Measurements from ENCODE around the gene ARHGEF17. TPM values are rescaled to one million over a fixed set of nuclear protein-coding genes. Genes with fewer than 3 reads are reported as not detected.
"Not testable (repeated sequence)": the region's sequence is repeated elsewhere in the genome, so short reads cannot be mapped to it uniquely, and the experiment has no call there.

Gene ARHGEF17
- total and polyA plus RNA-seq, 2 of the 8 experiments (the other 6 are each of a cell fraction or from before 2014, with no cell fraction given), result 11.3 to 14.6 TPM

- TF ChIP-seq JUND (IDR thresholded peaks at IDR 0.05; ENCODE audit: low read length) (no peak), CTBP2 (IDR thresholded peaks at IDR 0.05; ENCODE audit: borderline replicate concordance, insufficient read depth, insufficient read length, low read length) (no peak), SIX5 (IDR thresholded peaks at IDR 0.05; ENCODE audit: low read depth, low read length) (no peak), CTCF (IDR thresholded peaks at IDR 0.05; ENCODE audit: control extremely low read depth in 1 of 3, insufficient read depth in 1 of 3, low read depth in 1 of 3, low read length in 3 of 3) (no peak), CEBPB (IDR thresholded peaks at IDR 0.05; ENCODE audit: low read depth, low read length) (no peak), RBBP5 (IDR thresholded peaks at IDR 0.05; ENCODE audit: borderline replicate concordance, low read depth, low read length) (no peak), NANOG (IDR thresholded peaks at IDR 0.05; ENCODE audit: insufficient read depth, low read depth, low read length, poor library complexity, severe bottlenecking) (no peak), SIN3A (conservative IDR thresholded peaks at IDR 0.05 in 1 of 2, IDR thresholded peaks at IDR 0.05 in 1 of 2; ENCODE audit: low read depth in 1 of 2, low read length in 2 of 2) (no peak)
Measured at GRCh38 chr11:73273222-73273895, 34.7 kb upstream of the ARHGEF17 start (continued).

- H4K5ac ChIP-seq (ENCODE audit: insufficient read length, low read depth, low read length); H3K4ac ChIP-seq (replicated peaks; ENCODE audit: insufficient read length, low read depth, low read length); H3K4me3 ChIP-seq (ENCODE audit: extremely low read depth in 1 of 4, insufficient read depth in 2 of 4, low read depth in 3 of 4, low read length in 4 of 4); H3K56ac ChIP-seq (replicated peaks; ENCODE audit: insufficient read length, low read depth, low read length); H3K18ac ChIP-seq (ENCODE audit: extremely low read depth, low read length); H2BK120ac ChIP-seq (replicated peaks; ENCODE audit: low read depth, low read length); H4K8ac ChIP-seq (ENCODE audit: extremely low read depth, insufficient read depth, low read length); DNase-seq (ENCODE audit: low read depth in 1 of 2, low spot score in 2 of 2); H3K23me2 ChIP-seq (ENCODE audit: low read depth, low read length); H3K27me3 ChIP-seq (replicated peaks in 1 of 4; ENCODE audit: control insufficient read depth in 3 of 4, extremely low read depth in 1 of 4, insufficient read depth in 3 of 4, low read length in 3 of 4); FAIRE-seq; H3K9me3 ChIP-seq (ENCODE audit: insufficient read depth in 2 of 2, low read depth in 1 of 2, low read length in 1 of 2); H2BK20ac ChIP-seq (ENCODE audit: low read length); H2AFZ ChIP-seq (ENCODE audit: low read length); H3K23ac ChIP-seq (ENCODE audit: insufficient read length); H2AK5ac ChIP-seq (ENCODE audit: low read depth, low read length); H3K79me1 ChIP-seq (ENCODE audit: low read depth, low read length); H2BK5ac ChIP-seq (ENCODE audit: low read depth, low read length); H3K14ac ChIP-seq (ENCODE audit: insufficient read length); H3K79me2 ChIP-seq (ENCODE audit: control insufficient read depth in 1 of 2, insufficient read depth in 2 of 2, low read length in 2 of 2); H3K4me2 ChIP-seq (ENCODE audit: insufficient read depth in 1 of 2, low read depth in 2 of 2, low read length in 2 of 2); H2BK15ac ChIP-seq (ENCODE audit: low read length); H4K20me1 ChIP-seq (replicated peaks in 1 of 2; ENCODE audit: control insufficient read depth in 1 of 2, insufficient read depth in 2 of 2, low read length in 2 of 2); H3K9ac ChIP-seq (replicated peaks in 1 of 4; ENCODE audit: extremely low read depth in 1 of 4, low read depth in 3 of 4, low read length in 3 of 4); POLR2A ChIA-PET (ENCODE audit: partially characterized antibody); H2BK12ac ChIP-seq (ENCODE audit: low read depth, low read length); H4K91ac ChIP-seq (replicated peaks; ENCODE audit: insufficient read length, low read length); H3K27ac ChIP-seq (ENCODE audit: low read depth, low read length); H3K36me3 ChIP-seq (ENCODE audit: control insufficient read depth in 2 of 4, insufficient read depth in 4 of 4, low read length in 3 of 4): not testable (repeated sequence)
- 89% methylated on average over 3 of the region's 4 CpGs; no CpG with 5 or more reads in 1 of the 2 experiments for WGBS, 2 experiments (ENCODE audit: extremely low coverage in 1 of 2, insufficient coverage in 1 of 2, insufficient read length in 1 of 2, insufficient replicate concordance in 2 of 2, low coverage in 1 of 2, low lambda C conversion rate in 2 of 2, missing lambda C conversion rate in 1 of 2)
- CTCF ChIA-PET (ENCODE audit: partially characterized antibody), result interaction anchor here (0.7 to 16.5 kb wide), 8 partner anchors 9 to 783 kb away, joined by 3 to 173 read pairs (median 6); no protein-coding TSS in a partner anchor
- H3K4me1 ChIP-seq (replicated peaks in 1 of 4; ENCODE audit: control insufficient read depth in 3 of 4, insufficient read depth in 4 of 4, low read length in 3 of 4), result peaks cover 0 to 15% (median 8%) of the 10 kb centered on the region in 4 experiments; a peak in 5 of 7 replicates
Measured at GRCh38 chr11:73274191-73274590, 33.9 kb upstream of the ARHGEF17 start.

Data from H1 (cell line).